HEK293T (cell line): ENCODE data around the gene DOCK3.

Source experiments
- CTCF ChIA-PET: fragments of 350-600 bp; formaldehyde crosslinking; extraction: SDS; loops from one replicate; lab custom pipeline; 2021; ENCODE audit warnings: antibody characterized with exemption, inconsistent platforms; lab: Yijun Ruan, JAX
- POLR2A ChIA-PET: fragments of 350-600 bp; formaldehyde crosslinking; extraction: SDS; loops from one replicate; lab custom pipeline; 2020; ENCODE audit warnings: antibody characterized with exemption, inconsistent platforms; lab: Yijun Ruan, JAX
- DNase-seq: peaks from one replicate; pipeline ENCODE4 v3.0.0; 2012; ENCODE audit warnings: mixed read lengths; ENCODE audit errors: extremely low spot score
- ARNT ChIP-seq: fragments of 450-650 bp; IDR thresholded peaks from 2 replicates; pipeline ENCODE4 v1.6.1; 2017; ENCODE audit warnings: mild to moderate bottlenecking
- BHLHE40 ChIP-seq: fragments of 450-650 bp; IDR thresholded peaks from 2 replicates; pipeline ENCODE4 v1.6.1; 2016; ENCODE audit warnings: mild to moderate bottlenecking, moderate library complexity, borderline replicate concordance
- CTBP1 ChIP-seq: fragments of 450-650 bp; IDR thresholded peaks from 2 replicates; pipeline ENCODE4 v1.6.1; 2016; ENCODE audit warnings: borderline replicate concordance
- ELF4 ChIP-seq: fragments of 450-650 bp; IDR thresholded peaks from 2 replicates; pipeline ENCODE4 v1.6.1; 2017; ENCODE audit warnings: antibody characterized with exemption
- FOXA1 ChIP-seq: fragments of 450-650 bp; IDR thresholded peaks from 2 replicates; pipeline ENCODE4 v1.6.1; 2016; ENCODE audit warnings: mild to moderate bottlenecking
- FOXK2 ChIP-seq: fragments of 450-650 bp; IDR thresholded peaks from 2 replicates; pipeline ENCODE4 v1.6.1; 2016; ENCODE audit warnings: mild to moderate bottlenecking
- FOXM1 ChIP-seq: fragments of 450-650 bp; IDR thresholded peaks from 2 replicates; pipeline ENCODE4 v1.6.1; 2017; ENCODE audit warnings: mild to moderate bottlenecking, borderline replicate concordance
- HDGF ChIP-seq: fragments of 450-650 bp; IDR thresholded peaks from 2 replicates; pipeline ENCODE4 v1.6.1; 2017; ENCODE audit warnings: antibody characterized with exemption, borderline replicate concordance
- L3MBTL2 ChIP-seq: fragments of 450-650 bp; conservative IDR thresholded peaks from 2 replicates; pipeline ENCODE4 v1.6.1; 2016; ENCODE audit warnings: mild to moderate bottlenecking
- LEF1 ChIP-seq: fragments of 450-650 bp; IDR thresholded peaks from 2 replicates; pipeline ENCODE4 v1.6.1; 2017; ENCODE audit warnings: mild to moderate bottlenecking, borderline replicate concordance
- NFRKB ChIP-seq: fragments of 450-650 bp; IDR thresholded peaks from 2 replicates; pipeline ENCODE4 v1.6.1; 2016; ENCODE audit warnings: mild to moderate bottlenecking, moderate library complexity
- SP1 ChIP-seq: fragments of 450-650 bp; IDR thresholded peaks from 2 replicates; pipeline ENCODE4 v1.6.1; 2017
- SUZ12 ChIP-seq: fragments of 450-650 bp; IDR thresholded peaks from 2 replicates; pipeline ENCODE4 v1.6.1; 2016; ENCODE audit warnings: mild to moderate bottlenecking
- TARDBP ChIP-seq: fragments of 450-650 bp; IDR thresholded peaks from 2 replicates; pipeline ENCODE4 v1.6.1; 2016
- ZNF384 ChIP-seq: fragments of 450-650 bp; IDR thresholded peaks from 2 replicates; pipeline ENCODE4 v1.6.1; 2016
- TF ChIP-seq, protein P1 (sequence below): fragments of 450-650 bp; IDR thresholded peaks from 2 replicates; pipeline ENCODE4 v1.6.1; 2016

DOCK3 gene

GRCh38 chr3:51275111-51275805 is 600.5 kb downstream of the DOCK3 start:
- TF ChIP-seq NFRKB (no peak), SP1 (no peak), L3MBTL2 (no peak), ARNT (no peak)
- CTCF ChIA-PET = interaction anchor here (0.6 kb wide), 1 partner anchor 348 kb away, joined by 5 read pairs; no protein-coding TSS in a partner anchor
- POLR2A ChIA-PET = no interaction called here
- DNase-seq = no peak

DNA sequence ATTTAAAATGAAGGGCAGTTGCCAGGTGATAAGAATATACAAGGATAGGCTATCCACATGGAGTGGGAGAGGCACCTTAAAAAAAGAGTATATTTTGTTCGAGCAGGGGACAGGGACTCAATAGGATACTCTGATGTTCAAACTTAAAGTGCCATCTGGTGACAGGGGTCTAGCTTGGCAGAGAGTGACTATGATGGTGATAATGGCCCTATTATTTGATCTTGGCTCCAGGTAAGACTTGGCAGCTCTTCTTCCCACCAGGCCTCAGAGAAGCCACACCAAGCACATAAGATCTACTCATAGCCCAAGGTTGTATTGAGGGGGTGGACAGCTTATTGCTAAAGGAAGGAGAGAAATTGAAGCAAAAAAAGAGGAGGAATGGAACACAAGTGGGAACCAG is 601.3 kb downstream of the DOCK3 start:
- CTCF ChIA-PET = no interaction called here
- POLR2A ChIA-PET = no interaction called here
- no peak for DNase-seq
- no peak for TF ChIP-seq HDGF
- no peak for TF ChIP-seq ZNF384
- TF ChIP-seq, protein P1, sequence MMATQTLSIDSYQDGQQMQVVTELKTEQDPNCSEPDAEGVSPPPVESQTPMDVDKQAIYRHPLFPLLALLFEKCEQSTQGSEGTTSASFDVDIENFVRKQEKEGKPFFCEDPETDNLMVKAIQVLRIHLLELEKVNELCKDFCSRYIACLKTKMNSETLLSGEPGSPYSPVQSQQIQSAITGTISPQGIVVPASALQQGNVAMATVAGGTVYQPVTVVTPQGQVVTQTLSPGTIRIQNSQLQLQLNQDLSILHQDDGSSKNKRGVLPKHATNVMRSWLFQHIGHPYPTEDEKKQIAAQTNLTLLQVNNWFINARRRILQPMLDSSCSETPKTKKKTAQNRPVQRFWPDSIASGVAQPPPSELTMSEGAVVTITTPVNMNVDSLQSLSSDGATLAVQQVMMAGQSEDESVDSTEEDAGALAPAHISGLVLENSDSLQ = no peak
- no peak for TF ChIP-seq CTBP1
- no peak for TF ChIP-seq ARNT
- no peak for TF ChIP-seq BHLHE40
- TF ChIP-seq L3MBTL2 = no peak
- no peak for TF ChIP-seq NFRKB
- TF ChIP-seq ELF4 = no peak

DNA sequence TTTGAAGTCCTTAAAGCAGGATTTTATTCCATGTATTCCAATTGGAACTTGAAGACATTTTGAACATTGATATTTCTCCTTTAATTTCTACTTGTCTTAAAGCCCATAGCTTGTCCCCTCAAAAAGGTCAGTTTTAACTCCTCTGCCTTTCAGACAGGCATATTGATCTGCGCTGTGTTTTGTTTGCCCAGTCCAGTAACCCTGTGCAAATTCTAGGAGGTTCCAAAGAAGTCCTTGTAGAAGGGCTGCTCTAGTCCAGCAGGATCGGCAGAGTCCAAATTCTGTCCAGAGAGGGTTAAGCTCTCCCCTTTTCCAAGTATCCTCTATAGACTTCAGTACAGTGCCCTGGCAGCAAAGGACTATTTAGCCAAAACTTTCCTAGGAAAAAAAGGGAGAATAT is 604.7 kb downstream of the DOCK3 start:
- DNase-seq = no peak
- CTCF ChIA-PET = no interaction called here
- TF ChIP-seq FOXM1 = no peak
- TF ChIP-seq LEF1 = no peak
- TF ChIP-seq HDGF = no peak
- TF ChIP-seq BHLHE40 = no peak
- TF ChIP-seq ARNT = no peak
- TF ChIP-seq ZNF384 = no peak
- TF ChIP-seq, protein P1 = no peak
- TF ChIP-seq CTBP1 = no peak
- TF ChIP-seq FOXA1 = no peak
- TF ChIP-seq NFRKB = no peak
- no peak for TF ChIP-seq SUZ12
- no peak for TF ChIP-seq FOXK2
- TF ChIP-seq SP1 = no peak
- no peak for TF ChIP-seq L3MBTL2
- TF ChIP-seq ELF4 = no peak
- POLR2A ChIA-PET = no interaction called here

DNA sequence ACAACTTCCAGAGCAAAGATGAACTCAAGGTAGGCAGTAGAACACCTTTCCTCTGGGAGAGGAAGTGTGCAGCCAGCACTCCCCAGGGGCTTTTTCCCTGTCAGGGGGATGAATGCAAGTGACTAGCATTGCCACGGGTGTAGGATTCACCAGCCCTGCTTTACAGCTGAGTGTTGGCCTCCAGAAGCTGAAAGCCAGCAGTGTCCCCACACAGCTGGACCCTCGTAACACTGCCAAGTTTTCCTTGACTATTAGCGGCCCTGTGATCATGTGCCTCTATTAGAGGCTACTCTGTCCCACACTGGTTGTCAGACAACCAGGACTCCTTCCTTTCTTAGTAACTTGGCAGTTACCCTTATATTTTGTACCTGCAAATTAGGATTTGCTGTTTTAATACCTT is 605.4 kb downstream of the DOCK3 start:
- POLR2A ChIA-PET = no interaction called here
- TF ChIP-seq FOXM1 (no peak), ZNF384 (no peak), FOXK2 (no peak), LEF1 (no peak)
- CTCF ChIA-PET = no interaction called here
- no peak for DNase-seq

DNA sequence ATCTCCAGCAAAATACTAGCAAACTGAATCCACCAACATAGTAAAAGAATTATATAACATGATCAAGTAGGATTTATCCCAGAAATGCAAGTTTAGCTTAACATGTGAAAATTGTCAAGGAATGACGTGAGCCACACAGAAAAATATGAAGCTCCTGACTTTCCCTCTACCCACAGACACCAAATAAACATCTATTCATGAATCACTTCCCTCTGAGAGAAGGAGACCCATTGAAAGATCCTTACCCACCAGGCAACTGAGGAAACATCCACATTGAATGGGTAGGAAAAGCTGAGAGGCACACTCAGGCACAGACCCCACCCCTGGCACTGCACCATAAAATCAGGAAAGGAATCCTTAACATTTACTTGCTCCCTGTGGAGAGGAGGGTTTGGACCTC is 608.2 kb downstream of the DOCK3 start:
- ChIA-PET CTCF (no interaction called here), POLR2A (no interaction called here)
- no peak for TF ChIP-seq FOXK2
- no peak for TF ChIP-seq FOXA1
- no peak for TF ChIP-seq SUZ12
- no peak for TF ChIP-seq SP1
- no peak for TF ChIP-seq FOXM1
- TF ChIP-seq ELF4 = no peak
- TF ChIP-seq LEF1 = no peak
- no peak for TF ChIP-seq TARDBP
- no peak for DNase-seq

GRCh38 chr3:51283421-51283820 is 608.7 kb downstream of the DOCK3 start:
- ChIA-PET POLR2A (interaction anchor here (1.3 kb wide), 1 partner anchor 15 kb away, joined by 3 read pairs; no protein-coding TSS in a partner anchor), CTCF (no interaction called here)
- no peak for TF ChIP-seq SP1
- TF ChIP-seq ELF4 = no peak
- TF ChIP-seq, protein P1 = no peak
- no peak for TF ChIP-seq ZNF384
- no peak for TF ChIP-seq TARDBP
- TF ChIP-seq FOXK2 = no peak
- TF ChIP-seq ARNT = no peak
- no peak for DNase-seq

GRCh38 chr3:51295625-51296024 is 620.9 kb downstream of the DOCK3 start:
- ChIA-PET CTCF (interaction anchor here (0.6 kb wide), 1 partner anchor 441 kb away, joined by 3 read pairs; no protein-coding TSS in a partner anchor), POLR2A (no interaction called here)
- DNase-seq = no peak
- TF ChIP-seq SP1 (no peak), ZNF384 (no peak), ARNT (no peak), NFRKB (no peak), FOXA1 (no peak), CTBP1 (no peak), SUZ12 (no peak), L3MBTL2 (no peak), LEF1 (no peak), ELF4 (no peak), BHLHE40 (no peak), FOXM1 (no peak), TARDBP (no peak), HDGF (no peak), FOXK2 (no peak)
- TF ChIP-seq, protein P1 = no peak
